CD4-positive, alpha-beta T cell treated with Interleukin-15 for 1 hour (primary cell): ENCODE data around the gene HSFX1.
"Not testable (repeated sequence)": the region's sequence is repeated elsewhere in the genome, so short reads cannot be mapped to it uniquely, and the experiment has no call there.

Experiments used
- DNase-seq: peaks from one replicate; pipeline ENCODE4 v3.0.0-alpha.2; 2020

The HSFX1 gene

GRCh38 chrX:149773768-149774167 lies at the start of gene HSFX1:
Gene HSFX1, plus strand, starts transcription at chrX:149774068. Its CDS starts 614 bp downstream, at chrX:149774682.
- not testable (repeated sequence) for DNase-seq

- DNase-seq = not testable (repeated sequence)
Measured at GRCh38 chrX:149727308-149727707, 46.6 kb upstream of the HSFX1 start.

GRCh38 chrX:149742269-149742668 lies 31.6 kb upstream of the HSFX1 start:
- not testable (repeated sequence) for DNase-seq

- not testable (repeated sequence) for DNase-seq
Measured at GRCh38 chrX:149746390-149747007, 27.4 kb upstream of the HSFX1 start.

GRCh38 chrX:149757206-149758067 lies 16.4 kb upstream of the HSFX1 start:
- DNase-seq = no peak

- no peak for DNase-seq
Measured at GRCh38 chrX:149758068-149758714, 15.7 kb upstream of the HSFX1 start.

- DNase-seq = not testable (repeated sequence)
Measured at GRCh38 chrX:149758715-149759078, 15.2 kb upstream of the HSFX1 start.

GRCh38 chrX:149759824-149760223 lies 14.0 kb upstream of the HSFX1 start:
- DNase-seq = no peak

- no peak for DNase-seq
Measured at GRCh38 chrX:149760965-149761364, 12.9 kb upstream of the HSFX1 start.

- DNase-seq = not testable (repeated sequence)
Measured at GRCh38 chrX:149761858-149762674, 11.8 kb upstream of the HSFX1 start.

- DNase-seq = no peak
Measured at GRCh38 chrX:149762696-149763614, 10.9 kb upstream of the HSFX1 start.

GRCh38 chrX:149770344-149770743 lies 3.5 kb upstream of the HSFX1 start:
- DNase-seq = not testable (repeated sequence)

- not testable (repeated sequence) for DNase-seq
Measured at GRCh38 chrX:149773026-149773425, 842 bp upstream of the HSFX1 start.

GRCh38 chrX:149777999-149778398 lies 4.1 kb downstream of the HSFX1 start:
- DNase-seq = not testable (repeated sequence)

GRCh38 chrX:149781727-149782126 lies 7.9 kb downstream of the HSFX1 start, which contains the start of gene MAGEA9:
Gene MAGEA9, plus strand, starts transcription at chrX:149781930. Its CDS starts 4,281 bp downstream, at chrX:149786211.
- not testable (repeated sequence) for DNase-seq

- DNase-seq = not testable (repeated sequence)
Measured at GRCh38 chrX:149795531-149795930, 21.7 kb downstream of the HSFX1 start.

- no peak for DNase-seq
Measured at GRCh38 chrX:149799095-149799714, 25.3 kb downstream of the HSFX1 start.

GRCh38 chrX:149799938-149800337 lies 26.1 kb downstream of the HSFX1 start:
- DNase-seq = no peak

- DNase-seq = no peak
Measured at GRCh38 chrX:149803458-149804062, 29.7 kb downstream of the HSFX1 start.

- DNase-seq = no peak
Measured at GRCh38 chrX:149804102-149804501, 30.2 kb downstream of the HSFX1 start.
